Fibroblast of pulmonary artery (primary cell): ENCODE data around the gene REG3A.

Source experiments
- DNase-seq: peaks from one replicate; pipeline ENCODE4 v3.0.0-alpha.2; 2010; ENCODE audit warnings: low read depth
- H3K4me3 ChIP-seq: replicated peaks from 2 replicates; pipeline ENCODE4 v1.5.1; 2011; ENCODE audit warnings: low read depth, mild to moderate bottlenecking, control low read depth, low read length, moderate library complexity
- TF ChIP-seq, protein P1 (sequence below): IDR thresholded peaks from 2 replicates; pipeline ENCODE4 v1.5.1; 2011; ENCODE audit warnings: mild to moderate bottlenecking, control low read depth, low read length, inconsistent platforms; ENCODE audit errors: missing control alignments

Gene REG3A

DNA sequence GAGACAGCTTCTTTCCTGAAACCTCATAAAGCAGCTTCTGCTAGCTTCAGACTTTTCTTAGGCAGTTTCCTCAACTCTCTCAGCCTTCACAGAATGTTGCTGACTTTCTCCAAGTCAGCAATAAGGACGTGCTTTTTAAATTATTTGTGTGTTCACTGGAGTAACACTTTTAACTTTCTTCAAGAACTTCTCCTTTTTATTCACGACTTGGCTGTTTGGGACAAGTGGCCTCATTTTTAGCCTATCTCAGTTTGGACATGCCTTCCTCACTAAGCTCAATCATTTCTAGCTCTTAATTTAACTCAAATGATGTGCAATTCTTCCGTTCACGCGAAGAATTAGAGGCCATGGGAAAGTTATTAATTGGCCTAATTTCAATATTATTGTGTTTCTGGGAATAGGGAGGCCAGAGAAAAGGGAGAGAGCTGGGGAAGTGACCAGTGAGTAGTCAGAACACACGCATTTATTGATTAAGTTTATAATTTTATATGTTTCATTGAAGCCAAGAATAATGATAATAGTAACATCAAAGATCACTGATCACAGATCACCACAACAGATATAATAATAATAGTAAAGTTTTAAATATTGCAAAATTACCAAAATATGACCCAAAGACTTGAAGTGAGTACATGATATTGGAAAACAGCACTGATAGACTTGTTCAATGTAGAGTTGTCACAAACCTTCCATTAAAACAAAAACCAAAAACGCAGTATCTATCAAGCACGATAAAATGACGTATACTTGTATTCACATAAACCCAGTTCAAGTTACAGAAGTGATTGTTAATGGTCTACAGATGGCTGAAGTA is 34.4 kb downstream of the REG3A start:
- H3K4me3 ChIP-seq = no peak overlapping the region
- TF ChIP-seq, protein P1, sequence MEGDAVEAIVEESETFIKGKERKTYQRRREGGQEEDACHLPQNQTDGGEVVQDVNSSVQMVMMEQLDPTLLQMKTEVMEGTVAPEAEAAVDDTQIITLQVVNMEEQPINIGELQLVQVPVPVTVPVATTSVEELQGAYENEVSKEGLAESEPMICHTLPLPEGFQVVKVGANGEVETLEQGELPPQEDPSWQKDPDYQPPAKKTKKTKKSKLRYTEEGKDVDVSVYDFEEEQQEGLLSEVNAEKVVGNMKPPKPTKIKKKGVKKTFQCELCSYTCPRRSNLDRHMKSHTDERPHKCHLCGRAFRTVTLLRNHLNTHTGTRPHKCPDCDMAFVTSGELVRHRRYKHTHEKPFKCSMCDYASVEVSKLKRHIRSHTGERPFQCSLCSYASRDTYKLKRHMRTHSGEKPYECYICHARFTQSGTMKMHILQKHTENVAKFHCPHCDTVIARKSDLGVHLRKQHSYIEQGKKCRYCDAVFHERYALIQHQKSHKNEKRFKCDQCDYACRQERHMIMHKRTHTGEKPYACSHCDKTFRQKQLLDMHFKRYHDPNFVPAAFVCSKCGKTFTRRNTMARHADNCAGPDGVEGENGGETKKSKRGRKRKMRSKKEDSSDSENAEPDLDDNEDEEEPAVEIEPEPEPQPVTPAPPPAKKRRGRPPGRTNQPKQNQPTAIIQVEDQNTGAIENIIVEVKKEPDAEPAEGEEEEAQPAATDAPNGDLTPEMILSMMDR = no peak
- no peak for DNase-seq

DNA sequence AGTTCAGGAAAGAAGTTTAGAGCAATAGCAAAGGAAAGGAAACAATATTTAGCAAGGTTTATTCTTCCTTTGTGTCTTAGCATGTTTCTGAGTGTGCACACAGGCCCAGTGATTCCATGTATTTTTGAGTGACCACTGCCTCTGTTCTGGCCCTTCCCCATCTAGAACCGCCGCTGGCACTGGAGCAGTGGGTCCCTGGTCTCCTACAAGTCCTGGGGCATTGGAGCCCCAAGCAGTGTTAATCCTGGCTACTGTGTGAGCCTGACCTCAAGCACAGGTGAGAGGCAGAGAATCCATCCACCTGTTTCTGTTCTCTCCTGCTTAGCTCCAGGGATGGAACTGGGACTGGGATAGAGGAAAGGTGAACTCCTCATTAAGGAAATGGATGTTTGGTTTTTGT is 36.9 kb downstream of the REG3A start:
- TF ChIP-seq, protein P1 = no peak
- H3K4me3 ChIP-seq = no peak overlapping the region
- DNase-seq = no peak

DNA sequence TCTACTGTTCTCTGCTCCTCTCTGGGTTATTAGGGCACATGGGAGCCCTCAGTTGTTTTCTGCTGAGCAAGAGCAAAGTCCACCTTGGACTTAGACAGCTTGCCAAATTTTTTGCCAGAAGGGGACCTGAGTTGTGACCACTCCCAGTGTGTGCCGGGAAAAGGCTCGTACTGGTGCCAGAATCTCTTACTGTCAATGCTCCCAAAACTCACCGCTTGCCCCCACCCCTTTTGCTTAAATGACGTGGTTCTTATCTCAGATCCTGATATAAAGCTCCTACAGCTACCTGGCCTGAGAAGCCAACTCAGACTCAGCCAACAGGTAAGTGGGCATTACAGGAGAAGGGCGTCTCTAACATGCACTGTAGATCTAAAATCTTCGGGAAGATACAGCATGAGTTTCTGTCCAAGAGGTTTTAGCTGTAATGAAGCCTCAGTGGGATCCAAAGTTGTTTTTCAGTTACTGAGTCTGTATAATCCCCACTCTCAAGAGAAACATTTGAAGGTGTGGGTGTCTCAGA is 39.3 kb downstream of the REG3A start, which contains the start of gene REG1A:
Gene REG1A (plus strand): TSS at position 295 of the 520 bp plus-strand sequence. CDS start 374 bp downstream, outside the sequence.
- DNase-seq = no peak
- no peak within 1 kb of the TSS for H3K4me3 ChIP-seq

DNA sequence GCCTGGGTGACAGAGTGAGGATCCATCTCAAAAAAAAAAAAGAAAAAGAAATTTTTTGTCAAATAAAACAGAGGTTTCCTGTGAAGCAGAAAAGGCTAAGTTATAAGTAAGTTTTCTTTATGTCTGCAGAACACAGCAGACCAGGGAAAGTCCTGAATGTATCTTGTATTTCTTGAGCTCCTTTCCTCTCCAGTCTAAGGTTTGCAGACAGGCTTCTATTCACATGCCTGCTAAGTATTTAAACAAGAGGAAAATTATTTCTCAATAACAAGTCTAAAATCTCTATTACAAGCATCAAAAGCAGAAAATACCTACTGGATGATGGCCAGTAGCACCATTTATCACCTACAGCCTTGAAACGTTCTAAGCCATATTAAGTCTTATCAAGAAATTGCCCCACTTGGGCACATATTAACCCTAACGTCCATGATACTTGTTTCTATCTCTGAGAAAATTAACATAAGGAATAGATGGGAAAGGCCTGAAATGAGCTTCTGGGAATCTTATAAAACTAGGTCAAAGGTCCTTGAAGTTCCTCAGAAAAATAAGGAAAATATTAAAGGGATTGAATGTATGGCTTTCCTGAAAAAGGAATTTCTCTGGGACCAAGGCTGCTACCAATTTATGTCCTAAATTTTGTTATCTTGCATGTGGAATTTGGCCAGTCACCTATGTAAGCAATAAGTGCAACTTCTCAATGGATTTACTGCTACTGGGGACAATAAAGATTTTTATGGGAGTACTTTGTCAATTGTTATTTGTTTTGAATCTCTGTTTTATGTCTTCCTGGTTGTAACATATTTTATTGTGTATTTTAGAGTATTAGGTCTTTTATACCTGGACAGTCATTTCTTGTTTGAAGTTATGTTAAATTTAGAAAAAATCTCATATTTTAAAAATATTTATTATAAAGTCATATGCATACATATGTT is 42.3 kb downstream of the REG3A start:
- DNase-seq = no peak
- TF ChIP-seq, protein P1 = no peak
- H3K4me3 ChIP-seq = no peak overlapping the region

More for the DNA sequence above, 39.3 kb downstream of the REG3A start, which contains the start of gene REG1A:
- TF ChIP-seq, protein P1 = no peak

DNA sequence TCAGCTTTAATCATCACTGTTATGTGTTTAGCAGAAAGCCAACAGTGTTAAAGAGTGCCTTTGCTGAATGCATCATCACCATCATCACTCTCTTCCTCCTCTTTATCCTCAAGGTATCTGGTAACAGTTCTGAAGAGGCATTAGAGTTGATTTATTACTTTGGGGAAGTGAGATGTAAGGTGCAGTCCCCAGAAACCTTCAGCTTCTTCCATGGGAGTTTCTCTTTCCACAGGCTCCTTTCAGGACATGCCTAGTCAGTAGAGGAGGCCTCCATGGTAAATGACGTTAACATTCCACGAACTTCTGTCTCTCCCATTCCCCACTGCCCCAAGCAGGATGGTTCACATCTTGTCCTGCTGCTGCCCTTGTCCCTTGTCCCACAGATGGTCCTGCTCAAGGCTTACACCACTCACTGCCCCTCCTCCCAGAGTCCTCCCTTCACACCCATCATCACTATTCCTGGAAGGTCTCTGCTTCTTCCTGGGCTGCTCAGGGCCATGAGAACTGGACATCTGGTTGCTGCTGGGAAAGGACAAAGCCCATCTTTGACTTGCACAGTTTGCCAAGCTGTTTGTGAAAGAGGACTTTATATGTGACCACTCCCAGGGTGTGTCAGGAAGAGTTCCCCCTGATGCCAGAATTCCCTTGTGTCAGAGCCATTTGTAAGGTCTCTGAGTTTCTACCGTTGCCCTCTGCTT is 44.6 kb downstream of the REG3A start:
- no peak for DNase-seq
- no peak overlapping the region for H3K4me3 ChIP-seq
- TF ChIP-seq, protein P1 = no peak

DNA sequence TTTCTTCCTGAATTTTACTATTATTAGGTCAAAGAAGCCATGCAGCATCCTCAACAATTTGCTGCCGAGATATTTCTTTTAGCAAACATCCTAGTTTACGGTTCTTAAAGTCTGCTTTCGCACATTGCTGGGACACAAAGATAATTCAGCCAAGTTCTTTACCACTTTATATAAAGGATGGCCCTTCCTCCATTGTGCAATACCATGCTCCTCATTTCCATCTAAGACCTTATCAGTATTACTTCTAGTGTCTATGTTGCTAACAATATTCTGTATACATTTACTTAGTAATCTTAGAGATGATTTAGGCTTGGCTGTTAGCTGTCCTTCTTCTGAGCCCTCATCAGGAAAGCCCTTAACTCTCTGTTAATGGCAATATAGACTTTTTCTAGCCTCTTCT is 47.3 kb downstream of the REG3A start:
- H3K4me3 ChIP-seq = no peak overlapping the region
- DNase-seq = no peak
- TF ChIP-seq, protein P1 = no peak
